Measurements from ENCODE around the gene TMC5. TPM values are rescaled to one million over a fixed set of nuclear protein-coding genes. Genes with fewer than 3 reads are reported as not detected.

The TMC5 gene
- total RNA-seq, 1 experiment from 2014 or later = 1.2 TPM

GRCh38 chr16:19522397-19522732 is 104.7 kb downstream of the TMC5 start:
- Histone ChIP-seq H3K18ac (ENCODE audit: insufficient read length, low read depth, low read length) (no peak overlapping the region), H3K9me3 (ENCODE audit: control insufficient read depth, low read depth, low read length) (no peaks in the 10 kb centered on the region), H2BK120ac (ENCODE audit: low read depth, low read length, poor library complexity, severe bottlenecking) (no peak overlapping the region), H3K79me2 (ENCODE audit: insufficient read depth, low read length) (peaks cover 7% of the 10 kb centered on the region; the same call in 1 of the 2 replicates), H2BK5ac (ENCODE audit: insufficient read length, low read length) (no peak overlapping the region), H3K9ac (ENCODE audit: extremely low read depth, insufficient read length, low read length) (no peak overlapping the region), H4K8ac (replicated peaks; ENCODE audit: insufficient read length, low read depth, low read length) (no peak overlapping the region), H3K14ac (ENCODE audit: insufficient read depth, low read length) (no peak overlapping the region), H3K4me2 (ENCODE audit: insufficient read depth, insufficient read length, low read length) (peak overlapping the region; percentile 97), H2BK15ac (ENCODE audit: low read depth, low read length) (no peak overlapping the region), H3K56ac (ENCODE audit: insufficient read length, low read depth, low read length) (no peak overlapping the region), H2BK12ac (ENCODE audit: insufficient read length, low read depth, low read length) (no peak overlapping the region), H3K4ac (ENCODE audit: low read depth, low read length) (no peak overlapping the region), H2AK5ac (ENCODE audit: insufficient read length, low read length) (no peak overlapping the region), H3K27me3 (ENCODE audit: insufficient read depth, low read length) (no peaks in the 10 kb centered on the region), H3K27ac (ENCODE audit: insufficient read length, low read depth, low read length) (no peak overlapping the region), H3K23ac (ENCODE audit: insufficient read length, low read depth, low read length) (no peak overlapping the region), H2AFZ (ENCODE audit: low read length) (no peak overlapping the region), H3K23me2 (ENCODE audit: insufficient read length, low read depth, low read length, poor library complexity, severe bottlenecking) (peaks cover 18% of the 10 kb centered on the region), H4K20me1 (ENCODE audit: control insufficient read depth, insufficient read depth, insufficient read length) (no peaks in the 10 kb centered on the region), H4K5ac (ENCODE audit: insufficient read length, low read depth, low read length) (no peak overlapping the region), H3K4me1 (ENCODE audit: insufficient read depth, low read length) (0 out of 2 replicates have a peak, but pooled peaks cover 3% of the 10 kb centered on the region), H3K79me1 (ENCODE audit: insufficient read depth, low read depth, low read length, poor library complexity, severe bottlenecking) (no peaks in the 10 kb centered on the region), H3T11ph (ENCODE audit: low read length) (no peak overlapping the region), H4K91ac (ENCODE audit: insufficient read length, low read depth, low read length) (no peak overlapping the region), H2BK20ac (ENCODE audit: low read depth, low read length, poor library complexity, severe bottlenecking) (no peak overlapping the region)
- Mint-ChIP-seq H3K4me1 (peaks cover 42 to 47% of the 10 kb centered on the region in 2 experiments), H3K9me3 (no peaks in the 10 kb centered on the region), H3K36me3 (ENCODE audit: insufficient read depth in 1 of 3, low read depth in 3 of 3) (peaks cover 0 to 16% (median 4%) of the 10 kb centered on the region in 3 experiments; a peak in 4 of 7 replicates), H3K27ac (peak overlapping the region; percentile 81 to 93 (median 92); a peak in 5 of 7 replicates), H3K4me3 (peak overlapping the region; percentile 87 to 92), H3K27me3 (ENCODE audit: low read depth) (no peaks in the 10 kb centered on the region)
- TF ChIP-seq CTCF (conservative IDR thresholded peaks at IDR 0.05) = no peak
- no CpG with 5 or more reads among the region's 5 CpGs for WGBS (ENCODE audit: extremely low coverage, insufficient read length, low lambda C conversion rate)
- DNase-seq = no peak
